ENCODE results near the gene PIGBOS1. TPM values are rescaled to one million over a fixed set of nuclear protein-coding genes. Genes with fewer than 3 reads are reported as not detected.
"Not testable (repeated sequence)": the region's sequence is repeated elsewhere in the genome, so short reads cannot be mapped to it uniquely, and the experiment has no call there.

Gene PIGBOS1
- polyA plus RNA-seq, 1 experiment, result 12.2 TPM

GRCh38 chr15:55289011-55289745, 29.7 kb downstream of the PIGBOS1 start:
- H3K36me3 ChIP-seq (ENCODE audit: control insufficient read depth, insufficient read depth, low read length), result no peaks in the 10 kb centered on the region; the same call in 1 of the 2 replicates
- ChIA-PET CTCF (no interaction called here), POLR2A (no interaction called here)
- H3K4me3 ChIP-seq (ENCODE audit: low read depth, low read length), result peak overlapping the region; percentile 89
- no peaks in the 10 kb centered on the region for H3K27me3 ChIP-seq (ENCODE audit: control insufficient read depth, insufficient read depth, low read length)
- TF ChIP-seq CTCF (IDR thresholded peaks at IDR 0.05; ENCODE audit: insufficient read depth, low read depth, low read length), result no peak
- DNase-seq (ENCODE audit: low read depth), result no peak

- POLR2A ChIA-PET, result no interaction called here
- no peak for TF ChIP-seq CTCF (IDR thresholded peaks at IDR 0.05; ENCODE audit: insufficient read depth, low read depth, low read length)
- DNase-seq (ENCODE audit: low read depth), result no peak
- H3K27me3 ChIP-seq (ENCODE audit: control insufficient read depth, insufficient read depth, low read length), result no peaks in the 10 kb centered on the region
- CTCF ChIA-PET, result interaction anchor here (0.7 to 1.6 kb wide), 3 partner anchors 71 to 403 kb away, joined by 3 to 6 read pairs (median 5); no protein-coding TSS in a partner anchor
- H3K4me3 ChIP-seq (ENCODE audit: low read depth, low read length), result no peak overlapping the region
- no peaks in the 10 kb centered on the region; the same call in 1 of the 2 replicates for H3K36me3 ChIP-seq (ENCODE audit: control insufficient read depth, insufficient read depth, low read length)
Measured at GRCh38 chr15:55288006-55288717, 30.8 kb downstream of the PIGBOS1 start.

DNA sequence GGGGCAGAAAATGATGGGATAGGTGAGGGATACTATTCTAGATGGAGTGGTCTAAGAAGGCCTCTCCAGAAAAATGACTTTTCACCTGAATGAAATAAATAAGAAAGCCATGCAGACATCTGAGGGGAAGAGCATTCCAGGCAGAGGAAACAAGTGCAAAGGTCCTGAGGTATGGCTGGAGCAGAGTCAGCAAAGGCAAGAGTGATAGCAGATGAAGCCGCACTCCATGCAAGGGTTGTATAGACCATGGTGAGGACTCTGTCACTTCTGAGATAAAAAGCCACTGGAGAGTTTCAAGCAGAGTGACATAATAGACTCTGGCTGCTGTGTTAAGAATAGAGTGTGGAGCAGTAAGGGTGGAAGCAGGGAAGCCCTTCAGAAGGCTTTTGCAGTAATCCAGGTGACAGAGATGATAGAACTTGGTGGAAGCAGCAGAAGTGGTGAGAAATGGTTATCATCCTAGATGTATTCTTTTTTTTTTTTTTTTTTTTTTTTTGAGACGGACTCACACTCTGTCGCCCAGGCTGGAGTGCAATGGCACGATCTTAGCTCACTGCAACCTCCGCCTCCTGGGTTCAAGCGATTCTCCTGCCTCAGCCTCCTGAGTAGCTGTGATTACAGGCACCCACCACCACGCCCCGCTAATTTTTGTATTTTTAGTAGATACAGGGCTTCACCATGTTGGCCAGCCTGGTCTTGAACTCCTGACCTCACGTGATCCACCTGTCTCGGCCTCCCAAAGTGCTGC, 32.3 kb downstream of the PIGBOS1 start:
- H3K36me3 ChIP-seq (ENCODE audit: control insufficient read depth, insufficient read depth, low read length); DNase-seq (ENCODE audit: low read depth); POLR2A ChIA-PET; H3K27me3 ChIP-seq (ENCODE audit: control insufficient read depth, insufficient read depth, low read length); H3K4me3 ChIP-seq (ENCODE audit: low read depth, low read length): not testable (repeated sequence)
- CTCF ChIA-PET, result interaction anchor here (1.5 to 1.6 kb wide), 3 partner anchors 69 to 90 kb away, joined by 3 to 5 read pairs (median 3); partner anchors contain the start of gene RSL24D1

GRCh38 chr15:55284426-55284825, 34.5 kb downstream of the PIGBOS1 start:
- Histone ChIP-seq H3K36me3 (ENCODE audit: control insufficient read depth, insufficient read depth, low read length) (no peaks in the 10 kb centered on the region; the same call in 1 of the 2 replicates), H3K4me3 (ENCODE audit: low read depth, low read length) (no peak overlapping the region), H3K27me3 (ENCODE audit: control insufficient read depth, insufficient read depth, low read length) (no peaks in the 10 kb centered on the region)
- CTCF ChIA-PET, result no interaction called here
- no peak for DNase-seq (ENCODE audit: low read depth)
- TF ChIP-seq CTCF (IDR thresholded peaks at IDR 0.05; ENCODE audit: insufficient read depth, low read depth, low read length), result no peak
- POLR2A ChIA-PET, result no interaction called here

DNA sequence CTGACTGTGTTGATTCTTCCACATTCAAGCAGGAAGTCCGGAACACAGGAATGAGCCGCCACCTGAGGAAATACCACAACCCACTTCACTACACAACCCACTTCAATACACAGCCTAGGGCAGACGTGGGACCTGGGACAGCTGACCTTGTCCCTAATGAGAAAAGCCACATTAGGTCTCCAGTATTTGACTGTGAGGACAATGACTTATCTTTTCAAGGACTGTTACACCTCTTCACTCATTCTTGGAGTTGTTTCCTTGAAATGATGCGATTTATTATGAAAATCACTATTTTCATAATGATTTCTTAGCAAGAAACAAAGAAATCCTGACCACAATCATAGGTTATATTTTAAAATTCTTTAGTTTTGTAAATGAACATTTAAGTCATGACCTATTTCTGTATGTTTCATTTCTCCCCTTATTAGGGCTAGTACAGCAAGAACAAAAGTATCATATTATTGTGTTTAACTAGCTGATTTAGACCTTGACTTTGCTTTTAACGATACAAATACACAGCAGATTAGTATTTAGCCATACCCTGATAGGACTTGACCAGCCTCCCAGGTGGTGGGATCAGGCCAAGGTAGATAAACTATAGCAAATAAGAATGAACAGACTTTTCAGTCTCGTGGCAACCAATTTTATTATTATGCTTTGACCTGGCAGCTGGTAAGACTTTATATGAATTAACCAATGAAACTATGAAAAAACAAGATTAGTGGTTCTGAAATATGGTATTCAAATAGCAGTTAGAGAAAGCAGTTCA, 35.4 kb downstream of the PIGBOS1 start:
- ChIA-PET CTCF (no interaction called here), POLR2A (no interaction called here)
- TF ChIP-seq CTCF (IDR thresholded peaks at IDR 0.05; ENCODE audit: insufficient read depth, low read depth, low read length), result no peak
- Histone ChIP-seq H3K27me3 (ENCODE audit: control insufficient read depth, insufficient read depth, low read length) (no peaks in the 10 kb centered on the region), H3K36me3 (ENCODE audit: control insufficient read depth, insufficient read depth, low read length) (no peaks in the 10 kb centered on the region; the same call in 1 of the 2 replicates), H3K4me3 (ENCODE audit: low read depth, low read length) (no peak overlapping the region)
- DNase-seq (ENCODE audit: low read depth), result no peak
